HG02571 (cell line): ENCODE data around the gene MRM3.
"Not testable (repeated sequence)": the region's sequence is repeated elsewhere in the genome, so short reads cannot be mapped to it uniquely, and the experiment has no call there.

Source experiments
- ATAC-seq: cut with Tn5 transposase; IDR thresholded peaks from one replicate; pipeline ENCODE4 v1.9.1; 2021; ENCODE audit warnings: mild to moderate bottlenecking, moderate library complexity; ENCODE audit not compliant: unreplicated experiment

The MRM3 gene

DNA sequence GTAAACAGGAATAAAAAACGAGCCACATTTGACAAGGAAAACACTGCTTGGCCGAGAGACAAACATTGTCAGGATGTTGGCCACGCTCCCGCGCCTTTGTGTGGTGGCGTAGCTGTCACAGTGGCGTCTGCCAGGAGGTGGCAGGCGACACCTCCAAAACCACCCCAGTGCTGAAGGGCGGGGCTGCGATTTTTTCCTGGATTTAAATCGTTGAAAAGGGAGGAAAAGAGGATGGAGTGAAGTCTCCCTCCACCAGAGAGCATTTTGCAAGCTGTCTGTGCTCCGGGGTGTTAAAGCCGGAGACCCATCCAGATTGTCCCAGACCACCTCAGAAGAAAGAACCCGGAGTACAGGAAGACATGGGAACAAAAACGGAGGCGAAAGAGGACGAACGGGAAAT is 12.7 kb downstream of the MRM3 start:
- ATAC-seq: no peak

DNA sequence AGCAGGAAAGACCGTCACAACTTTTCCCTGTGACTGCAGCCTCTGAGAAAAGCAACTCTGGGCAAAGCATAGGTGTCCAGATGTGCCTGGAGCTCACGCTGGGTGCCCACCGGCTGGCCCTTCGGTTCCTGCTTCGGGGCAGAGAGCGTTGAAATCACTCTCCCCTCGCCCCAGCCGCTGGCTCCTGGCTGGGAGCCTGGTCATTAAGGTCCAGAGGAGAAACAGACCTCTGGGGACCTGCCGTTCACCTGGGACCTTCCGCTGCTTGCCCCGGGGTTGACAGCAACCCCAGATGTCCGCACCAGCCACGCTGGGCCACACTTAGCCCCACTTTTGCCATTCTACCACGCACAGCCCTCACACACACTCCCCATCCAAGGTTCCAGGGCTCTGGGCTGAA is 13.1 kb downstream of the MRM3 start:
- ATAC-seq: no peak

DNA sequence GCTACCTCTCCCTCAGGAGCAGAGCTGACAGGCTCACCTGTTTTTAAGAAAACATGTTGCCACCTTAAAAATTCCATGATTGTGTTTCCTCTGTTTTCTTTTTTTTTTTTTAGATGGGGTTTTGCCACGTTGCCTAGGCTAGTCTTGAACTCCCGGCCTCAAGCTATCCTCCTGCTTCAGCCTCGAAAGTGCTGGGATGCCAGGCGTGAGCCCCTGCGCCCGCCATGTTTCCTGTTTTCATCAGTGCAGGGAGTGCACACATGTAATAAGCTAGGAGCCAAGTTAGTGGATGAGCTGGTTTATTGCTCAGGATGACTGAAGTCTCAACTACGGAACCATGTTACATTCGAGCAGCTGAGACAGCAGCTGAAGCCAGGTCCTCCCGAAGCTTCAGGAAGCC is 13.6 kb downstream of the MRM3 start:
- no peak for ATAC-seq

DNA sequence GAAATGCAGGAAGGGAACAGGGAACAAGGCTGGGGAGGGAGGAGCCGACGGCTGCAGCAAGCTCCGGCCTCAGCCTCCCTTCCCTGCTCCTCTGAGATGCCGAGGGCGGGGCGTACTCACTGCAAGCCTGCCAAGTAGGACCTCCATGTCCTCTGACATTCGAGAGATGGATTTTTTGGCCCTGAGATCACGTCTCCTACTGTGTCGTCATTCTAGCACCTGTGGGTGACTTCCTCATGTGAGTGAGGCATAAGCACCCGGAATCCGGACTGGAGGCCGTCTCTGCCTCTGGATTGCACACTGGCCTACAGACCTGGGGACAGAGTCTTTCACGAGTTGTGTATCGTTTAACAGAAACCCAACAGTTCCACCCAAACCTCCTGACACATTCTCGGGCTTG is 14.5 kb downstream of the MRM3 start:
- no peak for ATAC-seq

DNA sequence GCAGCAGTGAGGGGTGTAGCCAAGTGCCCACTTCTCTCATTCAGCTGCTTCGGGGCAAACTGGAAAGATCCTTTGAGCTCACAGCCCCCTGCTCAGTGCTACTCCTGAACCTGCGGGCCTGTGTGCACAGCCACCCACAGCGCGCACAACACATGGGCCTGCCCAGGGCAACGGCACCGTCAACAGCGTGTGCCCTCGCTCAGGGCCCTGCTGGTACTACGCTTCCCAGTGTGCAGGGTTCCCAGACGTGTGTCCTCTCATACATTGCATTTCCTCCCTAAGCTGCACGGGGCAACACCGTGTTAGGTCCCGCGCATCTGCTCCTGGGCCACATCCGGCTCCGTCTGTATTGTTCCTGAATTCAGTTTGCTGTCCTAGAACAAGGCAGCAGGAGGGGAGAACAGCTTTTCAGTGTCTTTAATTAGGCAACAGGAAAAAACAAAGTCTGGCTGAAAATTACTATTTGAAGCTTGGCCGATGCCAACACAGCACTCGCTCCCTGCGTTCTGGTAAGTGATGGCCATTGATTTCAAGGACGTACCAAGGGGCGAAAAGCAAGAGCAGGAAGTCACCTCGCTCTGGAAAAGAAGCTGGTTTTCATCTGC is 15.2 kb downstream of the MRM3 start:
- no peak for ATAC-seq

DNA sequence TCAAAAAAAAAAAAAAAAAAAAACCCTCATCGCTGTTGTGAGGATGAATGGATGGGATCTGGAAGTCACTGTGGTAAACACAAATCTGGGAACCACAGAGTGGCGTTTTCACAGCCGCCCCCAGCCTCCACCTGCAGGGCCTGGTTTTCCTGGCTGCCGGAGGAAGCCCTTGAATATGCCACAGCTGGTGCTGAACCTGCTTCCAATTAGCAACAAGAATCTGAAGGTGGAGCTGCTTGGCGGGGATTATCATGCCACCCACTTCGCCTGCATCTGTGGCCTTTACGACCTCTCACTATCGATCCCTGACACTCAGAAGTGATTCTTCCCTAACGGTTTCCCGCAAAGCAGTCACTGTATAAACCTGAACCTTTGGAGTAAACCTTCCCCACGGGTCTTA is 16.1 kb downstream of the MRM3 start:
- no peak for ATAC-seq

DNA sequence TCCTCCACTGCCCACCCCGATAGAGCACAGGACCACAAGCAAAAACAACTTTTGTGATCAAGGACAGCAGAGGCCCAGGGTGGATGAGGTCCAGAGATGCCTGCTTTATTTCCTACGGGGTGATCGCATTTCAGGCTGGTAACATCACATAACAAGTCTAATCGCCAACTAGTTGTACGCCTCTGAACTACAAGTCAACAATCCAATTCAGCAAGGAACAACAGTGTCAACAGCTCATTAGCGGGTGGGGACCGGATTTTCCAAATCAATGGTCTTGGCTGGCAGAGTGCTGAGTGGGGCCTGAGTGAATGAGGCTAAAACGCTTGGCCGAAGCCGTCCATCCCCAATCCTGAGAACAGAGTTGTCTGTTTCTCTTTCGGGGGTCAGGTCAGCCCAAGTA is 17.1 kb downstream of the MRM3 start:
- no peak for ATAC-seq

DNA sequence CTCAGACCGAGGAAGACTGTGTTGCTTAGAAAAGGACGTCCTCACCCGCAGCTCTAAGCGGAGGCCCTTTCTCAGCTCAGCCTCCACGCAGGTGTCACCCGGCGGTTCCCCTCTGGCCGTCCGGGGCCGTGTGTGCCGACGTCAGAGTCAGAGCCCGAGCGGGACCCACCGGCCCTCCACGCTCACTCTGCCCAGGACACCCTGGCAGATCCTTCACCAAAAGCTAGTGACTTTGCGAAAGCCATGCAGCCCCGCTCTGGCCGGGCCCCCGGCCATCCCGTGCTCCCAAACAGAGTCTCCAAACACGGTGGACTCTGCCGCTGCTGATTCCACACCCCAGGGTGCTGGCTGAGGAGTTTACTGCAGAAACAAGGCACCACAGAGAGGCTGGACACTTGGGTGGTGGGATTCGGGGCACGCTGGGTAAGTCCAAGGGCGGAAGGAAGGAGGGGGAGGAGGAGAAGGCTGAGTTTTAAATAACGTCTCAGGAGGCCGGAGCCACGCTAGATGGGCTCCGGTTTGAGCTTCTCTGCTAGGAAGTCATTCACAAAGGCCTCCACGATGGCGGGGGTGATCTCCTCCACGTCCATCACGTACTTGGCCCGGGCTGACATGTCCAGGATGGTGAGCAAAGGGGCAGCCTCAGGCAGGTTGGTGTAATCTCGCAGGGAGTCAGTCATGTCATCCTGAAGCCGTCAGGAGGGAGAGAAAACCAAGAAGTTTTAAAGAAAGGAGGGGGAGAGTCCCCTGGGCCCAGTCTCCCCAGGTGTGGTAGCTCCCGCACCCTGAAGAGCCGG is 18.5 kb downstream of the MRM3 start:
- ATAC-seq: no peak

DNA sequence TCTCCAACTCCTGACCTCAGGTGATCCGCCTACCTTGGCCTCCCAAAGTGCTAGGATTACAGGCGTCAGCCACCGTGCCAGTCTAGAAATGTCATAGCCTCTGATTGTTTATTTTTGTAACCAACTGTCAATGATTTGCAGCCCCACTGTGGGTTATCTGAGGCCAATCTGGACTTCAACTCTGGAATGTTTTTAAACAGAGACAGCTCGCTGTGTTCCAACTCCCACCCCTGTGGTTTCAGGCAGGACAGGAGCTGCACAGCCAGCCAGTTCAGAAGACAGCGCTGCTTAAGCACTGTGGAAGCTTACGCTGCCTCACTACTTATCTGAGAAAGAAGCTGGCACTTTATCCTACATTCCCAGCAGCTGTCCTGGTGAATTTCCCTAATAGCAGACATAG is 19.5 kb downstream of the MRM3 start:
- no peak for ATAC-seq

DNA sequence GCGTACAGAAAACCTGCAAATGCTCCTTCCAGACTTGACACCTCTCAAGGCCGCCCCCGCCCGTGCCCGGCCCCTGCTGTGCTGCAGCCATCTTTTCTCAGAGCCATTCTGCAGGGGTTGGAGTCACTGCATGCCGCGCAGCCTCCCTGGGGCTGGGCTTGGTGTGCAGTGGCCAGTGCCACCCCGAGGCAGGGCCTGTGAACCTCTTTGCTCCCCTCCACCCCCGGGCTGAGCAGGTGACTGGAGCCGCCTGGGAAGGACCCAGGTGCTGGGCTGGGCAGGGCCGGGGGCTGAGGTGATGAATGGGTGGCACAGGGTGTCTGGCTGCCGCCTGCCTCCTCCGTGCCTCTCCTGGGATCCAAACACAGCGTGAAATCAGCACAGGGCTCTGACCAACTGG is 20.3 kb downstream of the MRM3 start:
- ATAC-seq: no peak

DNA sequence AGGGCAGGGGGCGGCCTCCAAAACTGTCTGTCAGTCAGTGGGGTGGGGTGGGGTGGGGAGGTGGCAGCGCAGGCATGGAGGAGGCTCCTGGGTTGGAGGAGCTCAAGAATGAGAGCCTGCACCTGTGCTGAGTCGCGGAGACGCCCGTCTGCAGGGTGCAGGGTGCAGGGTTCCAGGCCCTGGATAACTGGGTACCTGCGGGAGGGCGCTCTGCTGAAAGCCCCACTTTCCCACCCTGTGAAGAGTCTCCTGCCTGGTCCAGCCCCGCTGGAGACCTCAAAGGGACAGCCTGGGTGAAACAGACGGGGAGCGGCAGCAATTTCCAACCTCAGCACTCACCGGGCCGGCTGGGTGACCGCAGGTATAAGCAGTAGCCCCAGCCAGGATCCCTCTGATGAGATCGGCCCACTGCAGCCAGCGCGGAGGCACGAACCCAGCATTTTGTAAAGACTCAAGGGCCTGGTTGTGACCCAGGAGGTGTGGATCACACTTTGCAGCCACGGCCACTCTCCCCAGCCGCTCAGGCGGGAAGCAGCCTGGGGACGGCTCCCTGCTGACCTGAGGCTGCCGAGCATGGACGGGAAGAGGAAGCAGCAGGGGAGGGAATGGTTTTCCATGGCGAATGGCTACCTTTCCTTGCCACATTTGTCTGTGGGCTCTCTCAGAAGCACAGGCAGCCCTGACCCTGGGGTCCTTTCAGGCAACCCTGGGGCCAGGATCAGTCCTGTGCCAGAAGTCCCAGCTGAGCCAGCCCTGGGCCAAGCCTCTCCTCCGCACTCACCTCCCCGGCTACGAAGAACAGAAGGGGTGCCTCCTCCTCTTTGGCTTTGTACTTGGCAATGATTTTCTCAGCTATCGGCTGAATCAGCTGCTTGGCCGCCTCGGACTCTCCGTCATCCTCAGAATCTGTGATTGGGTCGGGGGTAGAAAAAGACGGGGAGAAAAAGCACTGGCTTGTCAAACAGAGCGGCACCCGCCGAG is 21.0 kb downstream of the MRM3 start:
- no peak for ATAC-seq

DNA sequence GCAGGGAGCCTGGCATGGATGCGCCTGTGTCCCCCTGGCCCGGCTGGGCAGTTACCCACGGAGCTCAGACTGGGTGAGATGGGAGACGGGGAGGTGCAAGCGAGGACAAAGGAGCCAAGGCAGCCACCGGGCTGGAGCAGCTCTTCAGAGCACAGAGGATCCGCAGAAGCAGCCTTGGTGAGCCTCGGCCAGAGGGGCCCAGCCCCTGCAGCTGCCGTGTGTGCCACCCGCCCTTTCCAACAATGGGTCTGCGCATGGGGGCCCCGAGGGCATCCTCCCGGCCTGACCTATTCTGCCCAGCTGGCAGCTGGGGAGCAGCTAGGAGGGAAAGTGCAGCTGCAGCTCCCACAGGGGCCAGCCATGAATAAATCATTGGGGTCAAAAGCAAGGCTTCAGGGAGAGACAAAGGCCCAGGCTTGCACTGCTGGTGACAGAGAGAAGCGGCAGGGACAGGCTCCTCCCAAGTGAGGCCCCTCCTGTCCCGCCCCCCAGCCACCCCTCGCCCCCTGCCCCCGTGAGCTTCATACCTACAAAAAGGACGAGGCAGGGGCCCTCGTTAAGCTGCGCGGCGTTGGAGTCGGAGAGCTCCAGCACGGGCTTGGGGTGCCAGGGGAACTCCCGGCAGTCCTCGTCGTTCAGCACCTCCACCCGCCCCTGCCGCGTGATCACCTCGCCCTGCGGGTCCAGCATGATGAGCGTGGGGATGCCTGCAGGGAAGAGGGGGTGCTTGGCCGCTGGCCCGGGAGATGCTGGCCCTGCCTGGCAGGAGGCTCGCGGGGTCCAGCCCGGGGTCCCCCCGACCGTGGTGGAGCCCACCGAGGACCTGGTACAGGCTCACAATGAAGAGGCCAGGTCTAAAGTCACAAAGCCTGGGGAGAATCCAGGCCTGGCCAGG is 22.6 kb downstream of the MRM3 start:
- no peak for ATAC-seq

DNA sequence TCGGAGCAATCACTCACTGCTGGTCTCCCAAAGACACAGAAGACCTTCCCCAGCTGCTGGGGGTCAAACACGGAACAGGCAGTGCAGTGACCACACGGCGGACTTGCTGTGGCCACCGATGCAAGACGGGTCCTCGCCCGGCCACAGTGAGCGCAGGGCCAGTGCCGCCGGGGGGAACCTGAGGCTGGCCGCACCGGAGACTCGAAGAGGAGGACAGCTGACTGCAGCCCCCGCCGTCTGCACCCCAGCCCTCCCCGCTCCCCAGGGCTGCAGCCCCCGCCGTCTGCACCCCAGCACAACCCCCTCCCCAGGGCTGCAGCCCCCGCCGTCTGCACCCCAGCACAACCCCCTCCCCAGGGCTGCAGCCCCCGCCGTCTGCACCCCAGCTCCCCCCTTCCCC is 23.7 kb downstream of the MRM3 start:
- not testable (repeated sequence) for ATAC-seq

DNA sequence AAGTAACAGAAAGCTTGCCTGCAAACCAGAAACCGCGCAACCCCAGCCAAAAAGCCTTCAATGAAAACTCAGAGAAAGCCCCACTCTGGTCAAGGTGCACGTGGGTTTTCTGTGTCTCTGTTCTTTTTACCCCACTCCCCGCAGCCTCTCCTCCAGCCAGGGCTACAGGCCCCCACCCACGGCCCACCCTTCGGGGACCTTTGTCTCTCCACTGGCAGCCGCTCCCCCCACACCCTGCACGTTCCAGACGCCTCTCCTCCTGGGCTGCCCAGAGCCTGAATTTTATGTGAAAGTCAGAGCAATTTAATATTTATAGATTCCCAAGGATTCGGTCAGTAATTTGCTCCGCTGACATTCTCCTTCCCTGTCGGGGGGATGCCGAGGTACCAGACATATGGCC is 24.2 kb downstream of the MRM3 start:
- ATAC-seq: no peak

DNA sequence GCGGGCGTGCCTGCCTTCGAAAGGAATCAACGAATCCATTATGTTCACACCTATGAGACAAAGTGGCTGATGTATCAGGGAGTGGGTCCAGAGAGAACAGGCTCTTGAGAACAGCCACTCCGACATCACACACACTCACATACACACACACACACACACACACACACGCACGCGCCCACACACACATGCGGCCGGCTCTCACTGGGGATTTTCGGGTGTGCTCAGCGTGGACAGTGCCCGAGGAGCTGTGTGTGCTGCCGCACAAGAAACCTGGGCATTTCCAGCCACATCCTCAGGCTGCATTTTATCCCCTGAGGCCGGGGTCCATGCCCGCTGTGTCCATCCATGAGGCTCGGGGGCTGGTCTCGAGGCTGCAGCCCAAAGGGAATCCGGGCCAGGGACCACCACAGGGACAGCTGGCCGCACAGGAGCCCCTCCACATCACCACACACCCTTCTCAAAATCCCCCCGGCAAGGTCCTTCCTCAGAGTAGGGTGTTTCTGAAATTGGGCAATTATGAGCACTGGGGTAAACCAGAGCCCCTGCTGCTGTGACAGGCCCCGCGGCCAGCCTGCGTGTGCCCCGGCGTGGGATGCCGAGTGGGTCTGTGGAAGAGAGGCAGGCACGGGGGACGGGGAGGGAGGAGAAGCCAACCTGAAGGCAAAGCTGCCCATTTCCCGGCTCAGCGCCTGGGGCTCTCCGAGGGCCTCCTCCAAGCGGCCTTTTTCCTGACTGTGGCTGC is 24.8 kb downstream of the MRM3 start:
- no peak for ATAC-seq

DNA sequence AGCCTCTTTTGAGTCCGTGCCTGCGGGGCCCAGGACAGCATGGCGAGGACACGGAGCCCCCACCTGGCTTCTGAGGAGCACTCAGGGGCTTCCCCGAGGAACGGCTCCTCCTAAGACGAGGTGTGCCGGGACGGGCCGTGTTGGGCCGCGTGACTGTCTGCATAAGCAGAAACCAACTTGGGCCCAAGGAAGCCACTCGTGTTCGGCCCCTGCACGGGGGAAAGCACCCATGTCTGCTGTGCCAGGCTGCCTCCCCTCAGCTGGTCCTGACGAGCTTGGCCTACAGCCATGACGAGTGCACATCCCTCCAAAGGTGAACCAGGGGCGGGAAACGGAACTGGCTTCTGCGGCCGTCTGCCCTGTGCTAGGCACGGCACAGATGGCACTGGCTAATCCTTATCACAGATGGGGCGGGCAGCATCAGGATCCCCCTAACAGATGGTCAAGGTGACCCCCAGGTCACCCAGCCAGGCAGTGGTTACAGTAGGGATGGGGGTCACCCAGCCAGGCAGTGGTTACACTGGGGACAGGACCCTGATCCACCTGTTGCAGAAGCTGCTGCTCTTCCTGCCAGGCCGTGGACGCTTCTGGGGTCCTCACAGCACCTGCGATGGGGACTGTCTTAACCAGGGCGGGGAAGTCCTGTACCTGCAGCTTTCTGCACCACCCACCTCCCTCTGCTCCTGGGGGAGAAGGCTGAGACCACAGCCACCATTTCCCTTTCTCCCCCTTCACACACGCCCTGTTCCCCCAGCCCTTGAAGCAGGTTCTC is 25.6 kb downstream of the MRM3 start:
- ATAC-seq: no peak

DNA sequence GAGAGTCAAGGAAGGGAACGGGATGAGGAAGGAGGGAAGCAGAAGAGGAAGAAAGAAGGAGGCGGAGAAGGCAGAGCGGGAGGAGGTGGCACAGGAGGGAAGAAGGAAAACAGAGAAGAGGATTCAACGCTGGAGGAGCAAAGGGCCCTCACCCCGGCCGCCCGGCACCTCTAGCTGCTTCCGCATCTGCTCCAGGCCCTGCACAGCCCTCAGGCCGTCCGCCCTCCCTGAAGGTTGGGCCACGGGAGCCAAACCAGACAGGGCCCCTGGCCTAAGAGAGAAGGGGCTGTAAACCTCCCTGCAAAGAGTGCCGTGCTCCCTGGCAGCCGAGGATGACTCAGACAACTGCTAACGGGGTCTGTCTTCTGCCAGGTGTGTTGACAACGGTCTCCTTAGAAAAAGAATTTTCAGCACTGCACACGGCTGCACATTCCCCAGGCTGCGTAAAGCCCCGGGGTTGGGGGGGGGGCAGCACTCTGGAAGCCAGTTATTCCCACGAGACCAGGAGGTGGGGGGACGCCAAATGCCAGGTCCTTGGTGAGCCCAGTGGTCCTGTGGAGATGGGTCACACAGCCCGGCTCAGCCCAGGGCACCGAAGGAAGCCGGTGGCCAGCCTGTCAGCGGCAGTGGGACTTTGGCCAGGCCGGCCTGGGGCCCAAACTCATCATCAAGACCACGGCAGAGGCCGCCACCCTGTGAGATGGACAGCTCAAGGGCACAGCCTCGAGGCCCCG is 29.1 kb downstream of the MRM3 start:
- ATAC-seq: no peak

DNA sequence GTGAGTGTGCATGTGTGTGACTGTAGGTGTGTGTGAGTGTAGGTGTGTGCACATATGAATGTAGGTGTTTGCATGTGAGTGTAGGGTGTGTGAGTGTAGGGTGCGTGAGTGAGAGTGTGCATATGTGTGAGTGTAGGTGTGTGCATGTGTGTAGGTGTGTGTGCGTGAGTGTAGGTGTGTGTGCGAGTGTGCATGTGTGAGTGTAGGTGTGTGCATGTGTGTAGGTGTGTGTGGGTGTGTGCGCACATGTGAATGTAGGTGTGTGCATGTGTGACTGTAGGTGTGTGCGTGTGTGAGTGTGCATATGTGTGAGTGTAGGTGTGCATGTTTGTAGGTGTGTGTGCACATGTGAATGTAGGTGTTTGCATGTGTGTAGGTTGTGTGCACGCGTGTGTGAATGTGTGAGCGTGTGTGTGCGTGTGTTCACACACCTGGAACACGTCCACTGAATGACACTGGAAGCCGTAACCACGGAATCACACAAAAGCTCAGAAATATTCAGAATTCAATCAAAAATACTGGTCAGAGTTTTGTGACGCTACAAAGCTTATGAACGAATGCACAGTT is 30.6 kb downstream of the MRM3 start:
- ATAC-seq: no peak
